Endothelial cell of umbilical vein (primary cell): ENCODE measurements around the gene TSFM. TPM values are rescaled to one million over a fixed set of nuclear protein-coding genes. Genes with fewer than 3 reads are reported as not detected.
A peak's percentile ranks its signal among the peaks of the same experiment; 100 is the strongest.

Experiments used
- BruUV-seq: library from RNA; stranded (reverse); fragments of 400-500 nt; replicated peaks from 2 replicates; lab custom pipeline; 2021; lab: Mats Ljungman, UMichigan
- CTCF ChIA-PET: fragments of 300-600, 350-600 bp; sonication (Branson Sonifier 250); formaldehyde crosslinking; loops from one replicate; lab custom pipeline; 2021; ENCODE audit warnings: antibody characterized with exemption, inconsistent platforms; lab: Charles Lee
- POLR2A ChIA-PET: fragments of 300-600, 350-600 bp; sonication (Branson Sonifier 250); formaldehyde crosslinking; loops from one replicate; lab custom pipeline; 2021; ENCODE audit warnings: antibody characterized with exemption, inconsistent platforms; lab: Charles Lee
- DNase-seq: peaks from one replicate; pipeline ENCODE4 v3.0.0-alpha.2; 2011; ENCODE audit warnings: low read depth, low spot score
- FAIRE-seq: peaks from 2 replicates; lab custom pipeline; 2011; peaks lifted over from hg19 to GRCh38; lab: Jason Lieb, UNC
- H2AFZ ChIP-seq: 2 replicates; pipeline ENCODE4 v1.6.0; 2012; ENCODE audit warnings: low read depth, low read length, control low read depth, inconsistent platforms
- H3K27ac ChIP-seq: 2 replicates; pipeline ENCODE4 v1.5.1; 2011; ENCODE audit warnings: low read depth, mild to moderate bottlenecking, control low read depth, low read length, moderate library complexity; ENCODE audit not compliant: insufficient read depth
- H3K27me3 ChIP-seq, 2 experiments: 2 replicates each; pipeline versions ENCODE4 v1.6.0 to v1.6.1; 2011; ENCODE audit warnings: low read length in 2 of 2, mixed read lengths in 1 of 2; ENCODE audit not compliant: control insufficient read depth in 2 of 2, insufficient read depth in 2 of 2
- H3K36me3 ChIP-seq, 2 experiments: 2 replicates in 1 of 2; 3 replicates in 1 of 2; pipeline ENCODE4 v1.5.1; 2011; ENCODE audit warnings: low read length in 2 of 2, mild to moderate bottlenecking in 1 of 2, moderate library complexity in 1 of 2; ENCODE audit not compliant: control insufficient read depth in 2 of 2, insufficient read depth in 2 of 2; ENCODE audit errors: extremely low read depth in 1 of 2
- H3K4me1 ChIP-seq: 3 replicates; pipeline ENCODE4 v1.5.1; 2011; ENCODE audit warnings: mild to moderate bottlenecking, low read length; ENCODE audit not compliant: control insufficient read depth, insufficient read depth; ENCODE audit errors: extremely low read depth
- H3K4me2 ChIP-seq: 2 replicates; pipeline ENCODE4 v1.6.1; 2011; ENCODE audit warnings: low read length, control low read depth, mixed read lengths; ENCODE audit not compliant: insufficient read depth
- H3K4me3 ChIP-seq, 3 experiments: fragments of 200-600 bp in 1 of 3; sonication (generic), shearing (Covaris generic) in 1 of 3; replicated peaks in 1 of 3; 2 replicates each; pipeline ENCODE4 v1.5.1; 2011 to 2016; ENCODE audit warnings: control low read depth in 3 of 3, low read length in 3 of 3, mild to moderate bottlenecking in 2 of 3, inconsistent platforms in 1 of 3, low read depth in 1 of 3, moderate library complexity in 1 of 3; ENCODE audit not compliant: insufficient read depth in 1 of 3
- H3K79me2 ChIP-seq: 2 replicates; pipeline ENCODE4 v1.6.0; 2012; ENCODE audit warnings: low read length, inconsistent platforms; ENCODE audit not compliant: control insufficient read depth, insufficient read depth
- H3K9ac ChIP-seq: replicated peaks from 2 replicates; pipeline ENCODE3; 2011; ENCODE audit warnings: low read length, control low read depth; ENCODE audit not compliant: insufficient read depth; ENCODE audit errors: extremely low read depth
- H3K9me1 ChIP-seq: replicated peaks from 3 replicates; pipeline ENCODE4 v1.6.0; 2011; ENCODE audit warnings: mild to moderate bottlenecking, low read length; ENCODE audit not compliant: control insufficient read depth, insufficient read depth; ENCODE audit errors: extremely low read depth
- H3K9me3 ChIP-seq: replicated peaks from 2 replicates; pipeline ENCODE4 v1.5.1; 2012; ENCODE audit warnings: low read length, inconsistent platforms; ENCODE audit not compliant: control insufficient read depth, insufficient read depth
- H4K20me1 ChIP-seq: replicated peaks from 2 replicates; pipeline ENCODE3; 2011; ENCODE audit warnings: mild to moderate bottlenecking, low read length; ENCODE audit not compliant: control insufficient read depth, insufficient read depth; ENCODE audit errors: extremely low read depth
- CTCF ChIP-seq, 2 donors: IDR thresholded peaks; 1 replicate in 1 of 2; 2 replicates in 1 of 2; pipeline ENCODE4 v1.5.1; 2011; ENCODE audit warnings: low read length in 2 of 2, mild to moderate bottlenecking in 2 of 2, moderate library complexity in 2 of 2, control low read depth in 1 of 2, inconsistent platforms in 1 of 2, low read depth in 1 of 2; ENCODE audit not compliant: insufficient read depth in 1 of 2; ENCODE audit errors: extremely low read depth in 1 of 2
- EZH2 ChIP-seq: IDR thresholded peaks from 2 replicates; pipeline ENCODE4 v1.6.1; 2012; ENCODE audit warnings: borderline replicate concordance, low read depth, mild to moderate bottlenecking, moderate library complexity, low read length, inconsistent platforms; ENCODE audit not compliant: severe bottlenecking
- FOS ChIP-seq: IDR thresholded peaks from 2 replicates; pipeline ENCODE4 v1.6.1; 2011; ENCODE audit warnings: mild to moderate bottlenecking, low read length, moderate library complexity, borderline replicate concordance; ENCODE audit not compliant: insufficient read depth
- GATA2 ChIP-seq: IDR thresholded peaks from 2 replicates; pipeline ENCODE4 v1.7.0; 2011; ENCODE audit warnings: low read depth, mild to moderate bottlenecking, moderate library complexity, mixed read lengths, low read length; ENCODE audit not compliant: insufficient read length, insufficient read depth
- JUN ChIP-seq: IDR thresholded peaks from 2 replicates; pipeline ENCODE4 v1.6.1; 2011; ENCODE audit warnings: borderline replicate concordance, low read depth; ENCODE audit not compliant: insufficient read length, insufficient read depth
- MAX ChIP-seq: IDR thresholded peaks from 2 replicates; pipeline ENCODE4 v1.6.1; 2011; ENCODE audit not compliant: insufficient read depth, insufficient read length
- MYC ChIP-seq: IDR thresholded peaks from one replicate; pipeline ENCODE4 v1.6.1; 2011; ENCODE audit warnings: mild to moderate bottlenecking, low read depth, low read length
- POLR2A ChIP-seq: IDR thresholded peaks from 2 replicates; pipeline ENCODE4 v1.6.1; 2012; ENCODE audit warnings: low read depth, mild to moderate bottlenecking, control low read depth, low read length
- POLR2AphosphoS5 ChIP-seq: IDR thresholded peaks from 2 replicates; pipeline ENCODE4 v1.6.1; 2012; ENCODE audit warnings: low read depth, mild to moderate bottlenecking, control low read depth, low read length, moderate library complexity; ENCODE audit not compliant: insufficient read depth
- dilution Hi-C: fragments of 300-500 bp; cut with MboI; formaldehyde crosslinking; loops from one replicate; pipeline ENCODE4 v1.15.0; 2019; ENCODE audit warnings: low sequenced_read_pairs; ENCODE audit not compliant: extremely low pct_ligation_motif_present
- intact Hi-C: fragments of 100-400 bp; cut with micrococcal nuclease; formaldehyde crosslinking; loops from one replicate; pipeline ENCODE4 v1.10.0; 2022
- polyA plus RNA-seq, 4 experiments: library from polyadenylated mRNA; depleted of rRNA in 3 of 4; stranded (reverse) in 3 of 4; unstranded in 1 of 4; fragments of >200 nt; gene quantifications; 2 replicates each; pipeline versions ENCODE4 v1.2.1 to v1.2.3, GENCODE V29; 2011 to 2012; ENCODE audit warnings: missing spikeins in 1 of 4
- total RNA-seq: library from RNA; stranded (reverse); gene quantifications from 2 replicates; pipeline ENCODE4 v1.2.3, GENCODE V29; 2021

Gene TSFM
- total and polyA plus RNA-seq, 2 donors (not counting 3 experiments of a cell fraction or from before 2014, with no cell fraction given), result 16.5 to 41.8 TPM

- CTCF ChIA-PET, result interaction anchor here (1.2 kb wide), 1 partner anchor 56 kb away, joined by 6 read pairs; no protein-coding TSS in a partner anchor
These were observed 58.1 kb downstream of the TSFM start for GRCh38 chr12:57840726-57841125.

More at GRCh38 chr12:57840726-57841125, 58.1 kb downstream of the TSFM start:
- peak; percentile 43 for DNase-seq
- POLR2A ChIA-PET, result no interaction called here
- BruUV-seq, result no TSS peak
- TF ChIP-seq GATA2, result no peak
- TF ChIP-seq CTCF (IDR thresholded peaks at IDR 0.05; ENCODE audit: extremely low read depth in 1 of 2, insufficient read depth in 1 of 2, low read depth in 1 of 2, low read length in 2 of 2), result no peak
- TF ChIP-seq MYC, result no peak
- no peak for TF ChIP-seq FOS
- no peak for TF ChIP-seq EZH2
- no peak for TF ChIP-seq MAX
- no peak for TF ChIP-seq POLR2A
- TF ChIP-seq POLR2AphosphoS5, result no peak
- TF ChIP-seq JUN, result no peak
- intact Hi-C loops, result no loop called here
- Histone ChIP-seq H3K9ac (no peak overlapping the region), H3K4me1 (peaks cover 79% of the 10 kb centered on the region), H3K9me3 (no peaks in the 10 kb centered on the region), H3K9me1 (no peaks in the 10 kb centered on the region), H3K27ac (no peak overlapping the region), H3K4me3 (no peak overlapping the region), H3K79me2 (peaks cover 95% of the 10 kb centered on the region), H3K4me2 (no peak overlapping the region), H3K27me3 (no peaks in the 10 kb centered on the region), H4K20me1 (peaks cover 13% of the 10 kb centered on the region), H3K36me3 (no peaks in the 10 kb centered on the region), H2AFZ (no peak overlapping the region)
- FAIRE-seq, result peak; percentile 86
- dilution Hi-C loops, result no loop called here
